ENCODE data around the gene PGM1.

GRCh38 chr1:63663873-63664272 is 70.7 kb downstream of the PGM1 start:
- no peak for TF ChIP-seq POLR2AphosphoS5 (IDR thresholded peaks at IDR 0.05; ENCODE audit: low read depth, low read length)
- TF ChIP-seq SIN3A (IDR thresholded peaks at IDR 0.05; ENCODE audit: borderline replicate concordance, insufficient read depth, low read length) = no peak
